ENCODE data around the gene LRRC75A.
A peak's percentile ranks its signal among the peaks of the same experiment; 100 is the strongest.
"Not testable (repeated sequence)": the region's sequence is repeated elsewhere in the genome, so short reads cannot be mapped to it uniquely, and the experiment has no call there.

LRRC75A gene

GRCh38 chr17:16491703-16492612 lies at the start of gene LRRC75A:
Gene LRRC75A, minus strand, starts transcription at chr17:16492193. Its CDS starts 203 bp downstream, at chr17:16491990.
- no peak for FAIRE-seq

GRCh38 chr17:16537130-16537458 lies 45.1 kb upstream of the LRRC75A start:
- no peak for FAIRE-seq

GRCh38 chr17:16534236-16534635 lies 42.2 kb upstream of the LRRC75A start:
- no peak for FAIRE-seq

GRCh38 chr17:16529906-16530305 lies 37.9 kb upstream of the LRRC75A start:
- no peak for FAIRE-seq

- no peak for FAIRE-seq
Observed at GRCh38 chr17:16527298-16527697, 35.3 kb upstream of the LRRC75A start.

- FAIRE-seq, result not testable (repeated sequence)
Observed at GRCh38 chr17:16525556-16525955, 33.6 kb upstream of the LRRC75A start.

- FAIRE-seq, result peak; percentile 72
Observed at GRCh38 chr17:16521070-16521727, 29.2 kb upstream of the LRRC75A start.

- FAIRE-seq, result no peak
Observed at GRCh38 chr17:16519021-16519420, 27.0 kb upstream of the LRRC75A start.

- no peak for FAIRE-seq
Observed at GRCh38 chr17:16517477-16517876, 25.5 kb upstream of the LRRC75A start.

- FAIRE-seq, result no peak
Observed at GRCh38 chr17:16516594-16517051, 24.6 kb upstream of the LRRC75A start.

GRCh38 chr17:16515933-16516332 lies 23.9 kb upstream of the LRRC75A start:
- FAIRE-seq, result no peak

- FAIRE-seq, result no peak
Observed at GRCh38 chr17:16513873-16514272, 21.9 kb upstream of the LRRC75A start.

- FAIRE-seq, result no peak
Observed at GRCh38 chr17:16512011-16512410, 20.0 kb upstream of the LRRC75A start.

- no peak for FAIRE-seq
Observed at GRCh38 chr17:16511593-16511992, 19.6 kb upstream of the LRRC75A start.

GRCh38 chr17:16507918-16508533 lies 16.0 kb upstream of the LRRC75A start:
- no peak for FAIRE-seq

- FAIRE-seq, result no peak
Observed at GRCh38 chr17:16506188-16506587, 14.2 kb upstream of the LRRC75A start.

GRCh38 chr17:16504984-16505383 lies 13.0 kb upstream of the LRRC75A start:
- FAIRE-seq, result no peak

- no peak for FAIRE-seq
Observed at GRCh38 chr17:16496820-16497489, 5.0 kb upstream of the LRRC75A start.

GRCh38 chr17:16495980-16496819 lies 4.2 kb upstream of the LRRC75A start:
- FAIRE-seq, result no peak

GRCh38 chr17:16495561-16495960 lies 3.6 kb upstream of the LRRC75A start:
- FAIRE-seq, result no peak

GRCh38 chr17:16494059-16494458 lies 2.1 kb upstream of the LRRC75A start:
- no peak for FAIRE-seq

GRCh38 chr17:16493531-16494046 lies 1.6 kb upstream of the LRRC75A start:
- FAIRE-seq, result no peak
